Right lobe of liver (tissue), 6 donors: ENCODE results near the gene ARHGEF5. TPM values are rescaled to one million over a fixed set of nuclear protein-coding genes. Genes with fewer than 3 reads are reported as not detected.

Experiments used
- ATAC-seq, 4 donors: fragments of 200-7000 bp; cut with Tn5 transposase; one replicate each; pipeline ENCODE4 v1.9.1; 2020; ENCODE audit warnings: mild to moderate bottlenecking in 4 of 4, moderate library complexity in 4 of 4
- DNase-seq, 3 donors: peaks; one replicate each; pipeline ENCODE4 v3.0.0-alpha.2; 2020
- H3K27ac ChIP-seq, 3 donors: fragments of 200-600 bp; one replicate each; pipeline ENCODE4 v1.8.0; 2022
- H3K27me3 ChIP-seq, 2 donors: fragments of 200-600 bp; one replicate each; pipeline ENCODE4 v1.8.0; 2022
- H3K36me3 ChIP-seq, 4 donors: fragments of 200-600 bp; sonication (generic) in 1 of 4; one replicate each; pipeline versions ENCODE4 v1.5.1 to v1.8.0; 2017 to 2022; ENCODE audit warnings: control low read depth in 1 of 4
- H3K4me1 ChIP-seq, 4 donors: fragments of 200-600 bp; sonication (generic) in 1 of 4; one replicate each; pipeline versions ENCODE4 v1.5.1 to v1.8.0; 2017 to 2022; ENCODE audit warnings: control low read depth in 1 of 4
- H3K4me3 ChIP-seq, 3 donors: fragments of 200-600 bp; one replicate each; pipeline ENCODE4 v1.8.0; 2022
- H3K9me3 ChIP-seq, 4 donors: fragments of 200-600 bp; sonication (generic) in 1 of 4; one replicate each; pipeline versions ENCODE4 v1.5.1 to v1.8.0; 2017 to 2022; ENCODE audit warnings: control low read depth in 1 of 4
- CTCF ChIP-seq, 4 donors: fragments of 200-600 bp in 3 of 4; fragments of 450-650 bp in 1 of 4; IDR thresholded peaks; one replicate each; pipeline versions ENCODE4 v1.5.1 to v1.8.0; 2016 to 2022; ENCODE audit warnings: antibody characterized with exemption in 4 of 4, mild to moderate bottlenecking in 2 of 4
- POLR2A ChIP-seq: fragments of 450-650 bp; IDR thresholded peaks from one replicate; pipeline ENCODE4 v1.6.1; 2017; ENCODE audit warnings: antibody characterized with exemption, mild to moderate bottlenecking
- WGBS: methylation state at CpG from one replicate; pipeline ENCODE4 v1.1.6; 2018; ENCODE audit warnings: low coverage, low lambda C conversion rate; ENCODE audit not compliant: insufficient coverage; ENCODE audit errors: missing lambda C conversion rate; 5-methylcytosine and 5-hydroxymethylcytosine counted together
- intact Hi-C, 2 donors: fragments of 100-400 bp; cut with DNase I; formaldehyde crosslinking; loops; one replicate each; pipeline versions ENCODE4 v1.11.2 to v1.14.1; 2022
- total RNA-seq, 6 experiments: library from RNA; depleted of rRNA in 2 of 6; stranded (reverse); fragments of >200 nt in 2 of 6; fragmentation: NEBNext Ultra II Directional in 3 of 6; extraction: Animal tissue kit (Norgen Biotek cat#: 25700) in 3 of 6; gene quantifications; one replicate each; pipeline versions ENCODE4 v1.1.0 to v1.2.4, GENCODE V29; 2016 to 2023
- donor health status: DM: no; HTN: yes; CAD: no.
- donor health status: DM: no; HTN: no; CAD: no.
- donor health status: DM: no; HTN: no; CAD: no.
- donor health status: DM: no; HTN: yes; CAD: no.
- donor health status: DM: no; HTN: yes; CAD: no.

Gene ARHGEF5
- total RNA-seq, 6 experiments from 2014 or later: 10.2 to 18.2 (median 15.0) TPM

GRCh38 chr7:144428431-144428830, 73.2 kb downstream of the ARHGEF5 start:
- Histone ChIP-seq H3K36me3 (no peaks in the 10 kb centered on the region), H3K4me1 (no peaks in the 10 kb centered on the region), H3K9me3 (no peaks in the 10 kb centered on the region), H3K27ac (no peak overlapping the region), H3K27me3 (no peaks in the 10 kb centered on the region), H3K4me3 (no peak overlapping the region)
- WGBS: 50% methylated on average over 1 of the region's 2 CpGs
- DNase-seq: no peak
- no peak for ATAC-seq
- TF ChIP-seq POLR2A (no peak), CTCF (IDR thresholded peaks at IDR 0.05) (no peak)
- intact Hi-C loops: no loop called here

Other genes starting within 250 kb of the ARHGEF5 start
- gene OR2A2, start 245.8 kb upstream of the ARHGEF5 start, total RNA-seq: not detected
- gene OR2A14, start 232.2 kb upstream of the ARHGEF5 start, total RNA-seq: not detected
- gene CTAGE4, start 171.9 kb upstream of the ARHGEF5 start, total RNA-seq: 1 to 10 TPM; 2.1 to 4.5 (median 3.5) TPM
- gene ARHGEF35, start 159.6 kb upstream of the ARHGEF5 start, total RNA-seq: 10 to 100 TPM in 1 of 6 experiments, 1 to 10 TPM in 5; 3.6 to 10.8 (median 5.8) TPM
- gene OR2A42, start 115.8 kb upstream of the ARHGEF5 start, total RNA-seq: not detected
- 1 to 10 TPM; 1.5 to 5.6 (median 3.5) TPM for gene OR2A7, start 90.6 kb upstream of the ARHGEF5 start, total RNA-seq
- gene CTAGE8, start 86.1 kb upstream of the ARHGEF5 start, total RNA-seq: 1 to 10 TPM in 2 of 6 experiments, under 1 TPM in 4; 0.53 to 1.3 (median 0.71) TPM
- under 1 TPM in 1 of 6 experiments, not detected in 5; 0.09 TPM for gene OR2A1, start 43.0 kb upstream of the ARHGEF5 start, total RNA-seq
- gene NOBOX, start 48.3 kb downstream of the ARHGEF5 start, total RNA-seq: not detected